Spinal cord (tissue), 10 donors: ENCODE measurements around the gene CEACAM18. TPM values are rescaled to one million over a fixed set of nuclear protein-coding genes. Genes with fewer than 3 reads are reported as not detected.
A peak's percentile ranks its signal among the peaks of the same experiment; 100 is the strongest.

Experiments used
- DNase-seq, 6 donors: peaks; one replicate each; pipeline versions ENCODE4 v3.0.0 to v3.0.0-alpha.2; 2013 to 2015; ENCODE audit warnings: low spot score in 6 of 6, low read depth in 4 of 6
- H3K27ac ChIP-seq: one replicate; pipeline ENCODE4 v1.5.1; 2013; ENCODE audit warnings: low read depth, low read length, control low read depth
- H3K27me3 ChIP-seq: one replicate; pipeline ENCODE4 v1.6.1; 2013; ENCODE audit warnings: low read length; ENCODE audit not compliant: control insufficient read depth, insufficient read depth
- H3K36me3 ChIP-seq: one replicate; pipeline ENCODE4 v1.6.1; 2013; ENCODE audit warnings: low read length; ENCODE audit not compliant: control insufficient read depth, insufficient read depth
- H3K4me1 ChIP-seq: one replicate; pipeline ENCODE4 v1.6.1; 2013; ENCODE audit warnings: low read length; ENCODE audit not compliant: control insufficient read depth, insufficient read depth
- H3K4me3 ChIP-seq: one replicate; pipeline ENCODE4 v1.5.1; 2013; ENCODE audit warnings: low read depth, low read length, control low read depth
- H3K9me3 ChIP-seq: one replicate; pipeline ENCODE4 v1.6.1; 2013; ENCODE audit warnings: low read length; ENCODE audit not compliant: control insufficient read depth, insufficient read depth
- WGBS: methylation state at CpG from one replicate; pipeline ENCODE4 v1.1.5; 2013; ENCODE audit warnings: missing lambda C conversion rate; ENCODE audit not compliant: insufficient coverage; 5-methylcytosine and 5-hydroxymethylcytosine counted together
- polyA plus RNA-seq, 2 donors: library from polyadenylated mRNA; unstranded; fragments of 120-200 nt; gene quantifications; one replicate each; pipeline ENCODE4 v1.2.1, GENCODE V29; 2013; ENCODE audit not compliant: insufficient read length in 2 of 2
- total RNA-seq, 2 donors: library from RNA; depleted of rRNA in 1 of 2; stranded (reverse); fragments of 120-200 nt in 1 of 2; fragments of >200 nt in 1 of 2; gene quantifications; one replicate each; pipeline versions ENCODE4 v1.2.3 to v1.2.4, GENCODE V29; 2013 to 2014
- donor health status: healthy.

The CEACAM18 gene
- total and polyA plus RNA-seq, 4 donors, result not detected

GRCh38 chr19:51503286-51503817 lies 25.0 kb downstream of the CEACAM18 start:
- no peak overlapping the region for H3K4me3 ChIP-seq
- no peaks in the 10 kb centered on the region for H3K27me3 ChIP-seq
- H3K4me1 ChIP-seq, result no peaks in the 10 kb centered on the region
- DNase-seq, result no peak
- WGBS, result 40% methylated on average over 1 of the region's 5 CpGs
- H3K9me3 ChIP-seq, result no peaks in the 10 kb centered on the region
- no peaks in the 10 kb centered on the region for H3K36me3 ChIP-seq
- no peak overlapping the region for H3K27ac ChIP-seq

GRCh38 chr19:51503896-51504295 lies 25.6 kb downstream of the CEACAM18 start:
- H3K36me3 ChIP-seq, result no peaks in the 10 kb centered on the region
- 85% methylated on average over 1 of the region's 3 CpGs for WGBS
- H3K27me3 ChIP-seq, result no peaks in the 10 kb centered on the region
- DNase-seq, result no peak
- H3K4me1 ChIP-seq, result no peaks in the 10 kb centered on the region
- H3K4me3 ChIP-seq, result no peak overlapping the region
- H3K9me3 ChIP-seq, result no peaks in the 10 kb centered on the region
- H3K27ac ChIP-seq, result no peak overlapping the region

- H3K9me3 ChIP-seq, result no peaks in the 10 kb centered on the region
- H3K4me3 ChIP-seq, result no peak overlapping the region
- no peaks in the 10 kb centered on the region for H3K36me3 ChIP-seq
- 40% methylated on average over 1 of the region's 3 CpGs for WGBS
- H3K27me3 ChIP-seq, result peaks cover 7% of the 10 kb centered on the region
- no peak for DNase-seq
- no peak overlapping the region for H3K27ac ChIP-seq
- no peaks in the 10 kb centered on the region for H3K4me1 ChIP-seq
Observed at GRCh38 chr19:51505904-51506303, 27.6 kb downstream of the CEACAM18 start.

GRCh38 chr19:51507192-51507591 lies 28.9 kb downstream of the CEACAM18 start:
- DNase-seq, result no peak
- Histone ChIP-seq H3K4me1 (no peaks in the 10 kb centered on the region), H3K9me3 (no peaks in the 10 kb centered on the region), H3K4me3 (no peak overlapping the region), H3K36me3 (no peaks in the 10 kb centered on the region), H3K27me3 (peaks cover 11% of the 10 kb centered on the region), H3K27ac (no peak overlapping the region)
- 41% methylated on average over 3 of the region's 3 CpGs for WGBS

- 60% methylated on average over 1 of the region's 6 CpGs for WGBS
- H3K9me3 ChIP-seq, result no peaks in the 10 kb centered on the region
- peaks cover 11% of the 10 kb centered on the region for H3K27me3 ChIP-seq
Observed at GRCh38 chr19:51507640-51508058, 29.3 kb downstream of the CEACAM18 start.

GRCh38 chr19:51508059-51508733 lies 29.9 kb downstream of the CEACAM18 start:
- Histone ChIP-seq H3K27me3 (peaks cover 11% of the 10 kb centered on the region), H3K27ac (no peak overlapping the region), H3K4me3 (no peak overlapping the region), H3K36me3 (no peaks in the 10 kb centered on the region), H3K4me1 (no peaks in the 10 kb centered on the region), H3K9me3 (no peaks in the 10 kb centered on the region)
- no peak for DNase-seq
- WGBS, result 25% methylated on average over 2 of the region's 3 CpGs

More at GRCh38 chr19:51507640-51508058, 29.3 kb downstream of the CEACAM18 start:
- H3K36me3 ChIP-seq, result no peaks in the 10 kb centered on the region
- no peak overlapping the region for H3K27ac ChIP-seq
- DNase-seq, result no peak
- H3K4me1 ChIP-seq, result no peaks in the 10 kb centered on the region
- H3K4me3 ChIP-seq, result no peak overlapping the region

GRCh38 chr19:51509823-51510660 lies 31.7 kb downstream of the CEACAM18 start:
- WGBS, result 76% methylated on average over 3 of the region's 7 CpGs
- Histone ChIP-seq H3K27me3 (peaks cover 11% of the 10 kb centered on the region), H3K36me3 (no peaks in the 10 kb centered on the region), H3K27ac (no peak overlapping the region), H3K4me3 (no peak overlapping the region), H3K9me3 (no peaks in the 10 kb centered on the region), H3K4me1 (no peaks in the 10 kb centered on the region)
- DNase-seq, result no peak

- Histone ChIP-seq H3K27ac (no peak overlapping the region), H3K4me3 (no peak overlapping the region), H3K9me3 (no peaks in the 10 kb centered on the region), H3K27me3 (peaks cover 11% of the 10 kb centered on the region), H3K4me1 (no peaks in the 10 kb centered on the region), H3K36me3 (no peaks in the 10 kb centered on the region)
- peak in 1 of 6 donors; percentile 3 for DNase-seq
- 6% methylated on average over 4 of the region's 6 CpGs for WGBS
Observed at GRCh38 chr19:51511353-51511752, 33.0 kb downstream of the CEACAM18 start.

GRCh38 chr19:51513968-51514367 lies 35.6 kb downstream of the CEACAM18 start:
- Histone ChIP-seq H3K4me3 (no peak overlapping the region), H3K9me3 (no peaks in the 10 kb centered on the region), H3K27ac (no peak overlapping the region), H3K36me3 (no peaks in the 10 kb centered on the region), H3K27me3 (peaks cover 11% of the 10 kb centered on the region), H3K4me1 (no peaks in the 10 kb centered on the region)
- WGBS, result 50% methylated on average over 2 of the region's 2 CpGs
- no peak for DNase-seq
